GM12874 (cell line): Measurements from ENCODE around the gene HIP1R.

Experiments used
- CTCF ChIP-seq: IDR thresholded peaks from 2 replicates; pipeline ENCODE4 v1.5.1; 2011; ENCODE audit warnings: low read depth, mild to moderate bottlenecking, control low read depth, low read length, moderate library complexity; ENCODE audit not compliant: insufficient read depth

The HIP1R gene

GRCh38 chr12:122850695-122851350, 15.6 kb downstream of the HIP1R start:
- TF ChIP-seq CTCF, result no peak

DNA sequence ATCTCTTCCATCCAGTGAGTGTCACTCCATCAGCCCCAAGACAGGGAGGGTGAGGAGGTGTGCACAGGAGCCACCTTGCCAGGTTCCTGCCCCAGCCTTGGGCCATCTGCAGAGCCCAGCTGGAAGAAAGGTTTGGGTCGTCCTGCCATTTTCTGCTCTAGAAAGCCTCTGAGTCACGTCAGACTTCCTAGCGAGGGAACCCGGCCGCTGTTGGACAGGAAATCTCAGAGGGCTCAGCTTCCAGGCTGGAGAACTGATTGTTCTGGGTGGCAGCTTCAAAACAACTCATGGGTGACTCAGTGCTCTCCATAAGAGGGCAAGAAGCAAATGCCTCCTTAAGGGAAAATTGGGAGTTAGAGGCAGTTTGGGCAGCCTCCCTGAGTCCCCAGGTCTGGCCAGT, 16.6 kb downstream of the HIP1R start:
- no peak for TF ChIP-seq CTCF

DNA sequence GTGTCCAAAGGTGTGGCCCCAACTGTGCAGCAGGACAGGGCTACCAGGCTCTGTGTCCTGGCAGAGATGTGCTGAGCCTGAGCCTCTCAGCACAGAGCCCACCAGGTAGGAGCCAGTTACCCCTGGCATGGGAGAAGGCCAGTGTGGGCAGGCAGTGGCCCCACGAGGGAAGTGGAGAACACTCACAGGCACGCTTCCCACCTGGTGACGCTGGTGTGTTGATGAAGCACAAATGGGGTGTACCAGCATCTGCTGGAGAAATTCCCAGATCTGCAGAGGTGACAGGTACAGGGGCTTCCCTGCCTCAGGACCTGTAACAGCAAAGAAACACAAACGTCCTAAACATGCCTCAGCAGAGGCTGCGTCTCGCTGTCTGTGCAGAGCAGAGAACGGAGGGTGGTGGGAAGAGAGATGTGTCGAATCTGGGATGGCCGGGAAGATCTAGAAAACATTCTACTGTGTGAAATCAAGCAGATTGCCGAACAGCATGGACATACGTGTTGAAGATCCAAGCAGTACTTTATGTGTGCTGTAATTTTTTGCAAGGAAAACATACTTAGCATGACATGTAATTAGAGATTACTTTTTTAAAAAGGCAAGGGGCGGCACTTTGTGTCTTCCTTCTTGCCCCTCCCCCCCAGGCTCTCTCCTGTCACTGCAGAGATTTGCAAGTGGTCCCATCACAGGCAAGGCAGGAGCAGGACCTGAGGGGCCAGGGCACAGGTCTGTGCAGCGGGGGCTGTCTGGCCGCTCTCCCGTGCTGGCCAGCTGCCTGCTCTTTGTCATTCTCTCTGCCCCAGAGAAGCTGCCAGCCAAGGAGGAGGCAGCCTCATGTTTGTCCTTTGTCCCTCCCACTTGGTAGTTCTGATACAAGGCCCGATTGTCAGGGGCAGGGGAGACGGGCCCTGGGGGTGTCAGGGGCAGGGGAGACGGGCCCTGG, 17.3 kb downstream of the HIP1R start:
- no peak for TF ChIP-seq CTCF

DNA sequence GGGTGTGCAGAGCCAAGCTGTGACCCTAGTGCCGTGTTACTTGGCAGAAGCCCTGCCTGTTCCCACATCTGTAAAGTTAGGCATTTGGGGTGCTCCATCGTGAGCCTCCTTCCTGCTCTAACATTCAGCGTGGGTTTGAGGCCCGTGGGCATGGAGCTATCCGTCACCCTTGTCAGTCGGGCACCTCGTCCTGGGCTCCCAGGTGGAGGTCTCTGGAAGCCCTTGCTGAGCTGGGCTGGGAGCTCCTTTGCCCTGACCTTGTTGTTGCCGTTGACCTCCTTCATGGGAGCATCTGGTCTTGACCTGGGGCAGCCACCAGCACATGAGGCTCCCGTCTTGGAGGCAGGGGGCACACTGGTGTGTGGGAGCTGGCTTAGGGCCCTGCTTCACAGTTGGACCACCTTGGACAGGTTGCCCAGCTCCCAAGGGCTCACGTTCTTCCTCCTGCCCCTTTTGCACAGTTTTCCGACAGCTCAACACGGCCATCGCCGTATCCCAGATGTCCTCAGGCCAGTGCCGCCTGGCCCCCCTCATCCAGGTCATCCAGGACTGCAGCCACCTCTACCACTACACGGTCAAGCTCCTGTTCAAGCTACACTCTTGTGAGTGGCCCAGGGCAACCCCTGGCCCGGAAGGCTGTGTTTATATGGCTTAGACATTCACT, 18.5 kb downstream of the HIP1R start:
- TF ChIP-seq CTCF, result no peak

DNA sequence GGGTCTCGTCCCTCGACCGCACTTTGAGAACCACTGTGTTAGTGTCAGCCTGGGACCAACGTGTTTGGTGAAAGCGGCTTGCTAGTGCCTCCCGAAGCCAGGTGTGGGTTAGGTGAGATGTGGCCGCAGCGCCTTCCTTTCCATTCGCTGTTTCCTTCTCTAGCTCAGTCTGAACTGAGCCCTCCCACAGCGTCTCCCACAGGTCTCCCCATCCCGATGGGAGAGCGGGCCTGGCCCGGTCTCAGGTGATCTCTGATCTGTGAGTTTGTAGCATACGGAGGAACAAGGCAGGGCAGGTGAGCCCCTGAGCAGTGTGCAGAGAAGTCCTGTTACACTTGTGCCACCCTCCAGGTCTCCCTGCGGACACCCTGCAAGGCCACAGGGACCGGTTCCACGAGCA, 19.3 kb downstream of the HIP1R start:
- no peak for TF ChIP-seq CTCF

DNA sequence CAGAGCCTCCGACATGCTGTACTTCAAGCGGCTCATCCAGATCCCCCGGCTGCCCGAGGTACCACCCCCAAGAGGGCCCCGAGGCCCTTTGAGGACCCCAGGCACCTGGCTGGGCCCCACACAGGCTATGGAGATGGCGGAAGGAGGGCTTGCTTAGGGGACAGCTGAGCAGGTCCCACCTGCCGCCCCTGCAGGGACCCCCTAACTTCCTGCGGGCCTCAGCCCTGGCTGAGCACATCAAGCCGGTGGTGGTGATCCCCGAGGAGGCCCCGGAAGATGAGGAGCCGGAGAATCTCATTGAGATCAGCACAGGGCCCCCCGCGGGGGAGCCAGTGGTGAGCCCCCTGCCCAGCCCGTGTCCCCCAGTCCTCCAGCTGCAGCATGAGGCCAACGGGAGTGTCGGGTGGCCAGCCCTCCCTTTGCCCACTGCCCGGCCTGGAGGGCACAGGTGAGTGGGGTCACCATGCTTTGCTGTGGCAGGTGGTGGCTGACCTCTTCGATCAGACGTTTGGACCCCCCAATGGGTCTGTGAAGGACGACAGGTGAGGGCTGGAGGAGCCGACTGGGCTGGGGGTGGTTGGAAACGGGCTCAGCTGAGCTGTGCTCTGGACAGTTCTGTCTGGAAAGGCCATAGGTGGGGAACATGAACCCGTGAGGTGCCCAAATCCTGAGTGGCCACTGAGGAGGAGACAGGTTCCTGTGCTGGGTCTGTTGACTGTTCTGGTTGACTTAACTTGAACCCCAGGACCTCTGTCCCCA, 20.0 kb downstream of the HIP1R start:
- TF ChIP-seq CTCF, result no peak
